ENCODE measurements around the gene TRIM9. TPM values are rescaled to one million over a fixed set of nuclear protein-coding genes. Genes with fewer than 3 reads are reported as not detected.

TRIM9 gene
- total and polyA plus RNA-seq, 7 donors = 0.17 to 3.3 (median 1.1) TPM

DNA sequence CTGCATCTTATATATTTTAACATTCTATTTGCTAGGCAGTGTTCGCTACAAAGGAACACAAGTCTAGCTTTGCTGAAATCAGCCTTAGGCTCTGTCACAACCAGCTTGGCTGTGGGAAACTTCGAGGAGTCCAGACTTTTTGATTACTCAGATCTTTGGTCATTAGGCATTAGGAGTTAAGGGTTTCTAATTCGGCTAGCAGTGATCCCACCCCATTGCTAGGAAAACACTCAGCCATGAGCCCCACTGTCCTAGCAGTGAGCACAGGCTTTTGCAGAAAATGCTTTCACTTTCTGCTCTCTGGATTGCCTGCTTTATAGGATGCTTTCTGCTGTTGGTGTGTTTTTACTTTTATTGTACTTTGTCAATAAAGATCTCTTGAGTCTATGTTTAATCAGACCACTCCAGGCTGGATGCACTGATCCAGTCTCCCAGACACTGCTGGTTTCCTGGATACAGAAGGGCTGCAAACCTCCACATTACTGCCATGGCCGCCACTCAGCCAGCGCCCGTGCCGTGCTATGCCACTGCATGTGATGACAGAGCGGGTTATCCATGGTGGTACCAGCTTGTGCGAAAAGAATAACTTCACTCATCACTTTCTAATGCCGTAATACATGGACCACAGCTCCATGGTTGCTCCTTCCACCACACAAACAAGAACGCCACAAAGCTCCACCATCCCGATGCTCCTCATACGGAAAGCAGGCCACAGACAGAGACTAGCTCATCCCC, 109.6 kb downstream of the TRIM9 start:
- TF ChIP-seq, protein P1, sequence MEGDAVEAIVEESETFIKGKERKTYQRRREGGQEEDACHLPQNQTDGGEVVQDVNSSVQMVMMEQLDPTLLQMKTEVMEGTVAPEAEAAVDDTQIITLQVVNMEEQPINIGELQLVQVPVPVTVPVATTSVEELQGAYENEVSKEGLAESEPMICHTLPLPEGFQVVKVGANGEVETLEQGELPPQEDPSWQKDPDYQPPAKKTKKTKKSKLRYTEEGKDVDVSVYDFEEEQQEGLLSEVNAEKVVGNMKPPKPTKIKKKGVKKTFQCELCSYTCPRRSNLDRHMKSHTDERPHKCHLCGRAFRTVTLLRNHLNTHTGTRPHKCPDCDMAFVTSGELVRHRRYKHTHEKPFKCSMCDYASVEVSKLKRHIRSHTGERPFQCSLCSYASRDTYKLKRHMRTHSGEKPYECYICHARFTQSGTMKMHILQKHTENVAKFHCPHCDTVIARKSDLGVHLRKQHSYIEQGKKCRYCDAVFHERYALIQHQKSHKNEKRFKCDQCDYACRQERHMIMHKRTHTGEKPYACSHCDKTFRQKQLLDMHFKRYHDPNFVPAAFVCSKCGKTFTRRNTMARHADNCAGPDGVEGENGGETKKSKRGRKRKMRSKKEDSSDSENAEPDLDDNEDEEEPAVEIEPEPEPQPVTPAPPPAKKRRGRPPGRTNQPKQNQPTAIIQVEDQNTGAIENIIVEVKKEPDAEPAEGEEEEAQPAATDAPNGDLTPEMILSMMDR (IDR thresholded peaks at IDR 0.05) = no peak
- no peaks in the 10 kb centered on the region for H3K36me3 ChIP-seq (ENCODE audit: insufficient read depth in 1 of 2, low read depth in 1 of 2)
- H3K27me3 ChIP-seq (ENCODE audit: insufficient read depth in 3 of 3, low read length in 2 of 3) = no peaks in the 10 kb centered on the region
- peaks cover 4% of the 10 kb centered on the region for H3K4me1 ChIP-seq
- H3K9me3 ChIP-seq = no peaks in the 10 kb centered on the region
- intact Hi-C loops (cut with DNase I) = no loop called here
- no peak overlapping the region for H3K27ac ChIP-seq
- DNase-seq (no peak), ATAC-seq (peak in 1 of 4 donors; percentile 30)
- WGBS, 3 donors = 85 to 91% (median 88%) methylated on average over 13 of the region's 13 CpGs
- H3K4me3 ChIP-seq = no peak overlapping the region

GRCh38 chr14:50984036-50984710, 110.7 kb downstream of the TRIM9 start:
- ATAC-seq (no peak), DNase-seq (no peak)
- H3K9me3 ChIP-seq = no peaks in the 10 kb centered on the region
- H3K27ac ChIP-seq = no peak overlapping the region
- no peaks in the 10 kb centered on the region for H3K36me3 ChIP-seq (ENCODE audit: insufficient read depth in 1 of 2, low read depth in 1 of 2)
- H3K4me1 ChIP-seq = peaks cover 8% of the 10 kb centered on the region
- no peaks in the 10 kb centered on the region for H3K27me3 ChIP-seq (ENCODE audit: insufficient read depth in 3 of 3, low read length in 2 of 3)
- H3K4me3 ChIP-seq = no peak overlapping the region
- intact Hi-C loops (cut with DNase I) = no loop called here
- WGBS, 3 donors = 76 to 83% (median 83%) methylated on average over 2 of the region's 2 CpGs
- TF ChIP-seq, protein P1 (IDR thresholded peaks at IDR 0.05) = no peak

DNA sequence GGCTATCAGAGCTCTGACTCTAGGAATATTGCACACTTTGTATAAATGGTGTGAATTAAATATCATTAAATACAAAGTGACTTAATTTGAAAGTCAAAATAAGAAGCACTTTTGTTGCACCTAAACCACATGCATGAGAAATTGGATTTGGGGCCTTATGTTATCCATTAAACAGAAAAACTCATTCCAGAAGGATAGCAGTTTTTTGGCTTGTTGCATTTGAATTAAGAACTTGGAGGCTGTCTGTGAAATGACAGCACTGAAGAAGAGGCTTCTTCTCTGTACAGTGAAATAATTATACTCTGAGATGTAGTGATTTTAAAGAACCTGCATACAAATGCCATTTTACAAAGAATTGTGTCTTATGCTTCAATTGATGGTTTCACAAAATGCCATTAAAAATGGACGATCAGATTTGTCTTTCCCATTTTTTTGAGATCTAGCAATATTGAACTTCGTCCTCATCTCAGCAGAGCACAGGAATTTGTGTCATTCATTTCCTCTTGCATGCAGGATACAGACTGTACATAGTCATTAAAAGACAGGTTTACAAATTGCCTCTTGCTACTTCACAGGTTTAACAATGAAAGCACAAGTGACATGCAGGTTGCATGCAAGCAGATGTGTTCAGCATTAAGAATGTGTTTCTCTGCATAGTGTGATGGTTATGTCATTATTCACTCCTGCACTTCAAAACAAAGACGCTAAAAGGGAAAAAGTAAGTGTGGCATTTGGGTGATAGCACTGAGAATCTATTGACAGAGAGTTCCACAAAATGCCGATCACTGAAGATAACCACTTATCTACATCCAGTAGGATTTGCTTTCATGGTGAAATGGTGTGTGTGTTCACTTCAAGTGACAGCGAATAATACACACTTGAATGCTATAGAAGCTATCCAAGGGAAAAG, 114.7 kb downstream of the TRIM9 start:
- TF ChIP-seq, protein P1 (IDR thresholded peaks at IDR 0.05) = no peak
- Histone ChIP-seq H3K27ac (peak overlapping the region; percentile 79), H3K4me1 (peaks cover 20% of the 10 kb centered on the region), H3K27me3 (ENCODE audit: insufficient read depth in 3 of 3, low read length in 2 of 3) (no peaks in the 10 kb centered on the region), H3K4me3 (no peak overlapping the region), H3K9me3 (no peaks in the 10 kb centered on the region), H3K36me3 (ENCODE audit: insufficient read depth in 1 of 2, low read depth in 1 of 2) (no peaks in the 10 kb centered on the region)
- 67 to 86% (median 77%) methylated on average over 5 of the region's 5 CpGs for WGBS, 3 donors
- ATAC-seq (no peak), DNase-seq (no peak)
- intact Hi-C loops (cut with DNase I) = no loop called here

DNA sequence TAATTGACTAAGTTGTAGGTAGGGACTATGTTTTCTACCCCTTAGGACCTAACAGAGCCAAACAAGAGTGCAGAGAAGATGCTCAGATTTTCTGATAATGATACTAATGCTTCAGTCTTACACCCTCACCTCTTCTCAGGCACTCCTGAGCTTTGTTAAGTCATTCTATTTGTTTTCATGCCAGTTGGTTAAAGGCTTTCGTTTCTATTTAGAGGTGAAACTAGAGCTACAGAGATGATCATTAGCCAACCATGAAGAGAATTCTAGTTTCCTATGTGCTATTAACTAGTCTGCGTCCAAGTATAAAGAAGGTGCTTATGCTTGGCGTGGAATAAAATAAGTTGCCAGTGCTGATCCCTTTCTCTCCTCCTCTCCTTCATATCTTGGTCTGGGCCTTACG, 116.0 kb downstream of the TRIM9 start:
- no peaks in the 10 kb centered on the region for H3K36me3 ChIP-seq (ENCODE audit: insufficient read depth in 1 of 2, low read depth in 1 of 2)
- TF ChIP-seq, protein P1 (IDR thresholded peaks at IDR 0.05) = no peak
- peaks cover 25% of the 10 kb centered on the region for H3K4me1 ChIP-seq
- 22 to 47% (median 35%) methylated on average over 4 of the region's 4 CpGs for WGBS, 3 donors
- H3K27me3 ChIP-seq (ENCODE audit: insufficient read depth in 3 of 3, low read length in 2 of 3) = no peaks in the 10 kb centered on the region
- DNase-seq (no peak), ATAC-seq (peak; percentile 51 to 82 (median 68))
- intact Hi-C loops (cut with DNase I) = no loop called here
- no peak overlapping the region for H3K4me3 ChIP-seq
- peak overlapping the region; percentile 79 for H3K27ac ChIP-seq
- H3K9me3 ChIP-seq = no peaks in the 10 kb centered on the region
